Nephron progenitor cell (in vitro differentiated cells): Measurements from ENCODE around the gene ICA1.

Experiments
- DNase-seq: peaks from one replicate; pipeline ENCODE4 v3.0.0; 2021
- H3K27ac Mint-ChIP-seq: 2 replicates; pipeline ENCODE4 v1.8.0; 2021; ENCODE audit warnings: mild to moderate bottlenecking, moderate library complexity, mixed read lengths
- H3K27me3 Mint-ChIP-seq: 2 replicates; pipeline ENCODE4 v1.8.0; 2021; ENCODE audit warnings: mild to moderate bottlenecking, low read depth, mixed read lengths; ENCODE audit not compliant: poor library complexity
- H3K36me3 Mint-ChIP-seq: 2 replicates; pipeline ENCODE4 v1.8.0; 2021; ENCODE audit warnings: low read depth, mixed read lengths
- H3K4me1 Mint-ChIP-seq: 2 replicates; pipeline ENCODE4 v1.8.0; 2021; ENCODE audit warnings: mixed read lengths
- H3K4me3 Mint-ChIP-seq: 2 replicates; pipeline ENCODE4 v1.8.0; 2021; ENCODE audit warnings: mild to moderate bottlenecking, moderate library complexity, mixed read lengths
- H3K9me3 Mint-ChIP-seq: 2 replicates; pipeline ENCODE4 v1.8.0; 2021; ENCODE audit warnings: mild to moderate bottlenecking, moderate library complexity, mixed read lengths
- CTCF ChIP-seq: fragments of 200-600 bp; sonication (generic); IDR thresholded peaks from 2 replicates; pipeline ENCODE4 v1.5.0; 2021; ENCODE audit warnings: antibody characterized with exemption

Gene ICA1

GRCh38 chr7:8094164-8095140 is 167.5 kb downstream of the ICA1 start:
- no peak for DNase-seq
- no peak overlapping the region for H3K4me3 Mint-ChIP-seq
- H3K27ac Mint-ChIP-seq: no peak overlapping the region
- no peaks in the 10 kb centered on the region for H3K4me1 Mint-ChIP-seq
- peaks cover 3% of the 10 kb centered on the region for H3K27me3 Mint-ChIP-seq
- H3K9me3 Mint-ChIP-seq: peaks cover 25% of the 10 kb centered on the region
- H3K36me3 Mint-ChIP-seq: peaks cover 28% of the 10 kb centered on the region
- TF ChIP-seq CTCF: no peak

- TF ChIP-seq CTCF: no peak
- Mint-ChIP-seq H3K4me1 (no peaks in the 10 kb centered on the region), H3K9me3 (peaks cover 5% of the 10 kb centered on the region), H3K4me3 (no peak overlapping the region), H3K36me3 (peaks cover 28% of the 10 kb centered on the region), H3K27me3 (peaks cover 3% of the 10 kb centered on the region), H3K27ac (no peak overlapping the region)
- DNase-seq: no peak
These were observed 169.8 kb downstream of the ICA1 start for GRCh38 chr7:8092140-8092539.

GRCh38 chr7:8089036-8089780 is 172.8 kb downstream of the ICA1 start:
- no peaks in the 10 kb centered on the region for H3K4me1 Mint-ChIP-seq
- no peaks in the 10 kb centered on the region for H3K9me3 Mint-ChIP-seq
- peaks cover 40% of the 10 kb centered on the region for H3K36me3 Mint-ChIP-seq
- no peak for DNase-seq
- peaks cover 3% of the 10 kb centered on the region for H3K27me3 Mint-ChIP-seq
- H3K27ac Mint-ChIP-seq: no peak overlapping the region
- no peak overlapping the region for H3K4me3 Mint-ChIP-seq
- TF ChIP-seq CTCF: no peak

GRCh38 chr7:8086239-8086638 is 175.7 kb downstream of the ICA1 start:
- DNase-seq: no peak
- H3K4me3 Mint-ChIP-seq: no peak overlapping the region
- peaks cover 35% of the 10 kb centered on the region for H3K36me3 Mint-ChIP-seq
- H3K27me3 Mint-ChIP-seq: no peaks in the 10 kb centered on the region
- TF ChIP-seq CTCF: no peak
- no peaks in the 10 kb centered on the region for H3K9me3 Mint-ChIP-seq
- H3K4me1 Mint-ChIP-seq: no peaks in the 10 kb centered on the region
- no peak overlapping the region for H3K27ac Mint-ChIP-seq

- no peak for DNase-seq
- H3K27me3 Mint-ChIP-seq: no peaks in the 10 kb centered on the region
- H3K27ac Mint-ChIP-seq: peak overlapping the region; percentile 89
- H3K4me3 Mint-ChIP-seq: no peak overlapping the region
- H3K36me3 Mint-ChIP-seq: peaks cover 35% of the 10 kb centered on the region
- no peaks in the 10 kb centered on the region for H3K4me1 Mint-ChIP-seq
- TF ChIP-seq CTCF: no peak
- H3K9me3 Mint-ChIP-seq: no peaks in the 10 kb centered on the region
These were observed 176.5 kb downstream of the ICA1 start for GRCh38 chr7:8085420-8085819.
